ENCODE measurements around the gene STAT5B. TPM values are rescaled to one million over a fixed set of nuclear protein-coding genes. Genes with fewer than 3 reads are reported as not detected.
"Not testable (repeated sequence)": the region's sequence is repeated elsewhere in the genome, so short reads cannot be mapped to it uniquely, and the experiment has no call there.

The STAT5B gene
- total RNA-seq (241 TPM), polyA plus RNA-seq (100 to 1,000 TPM; 109 to 117 (median 112) TPM)

DNA sequence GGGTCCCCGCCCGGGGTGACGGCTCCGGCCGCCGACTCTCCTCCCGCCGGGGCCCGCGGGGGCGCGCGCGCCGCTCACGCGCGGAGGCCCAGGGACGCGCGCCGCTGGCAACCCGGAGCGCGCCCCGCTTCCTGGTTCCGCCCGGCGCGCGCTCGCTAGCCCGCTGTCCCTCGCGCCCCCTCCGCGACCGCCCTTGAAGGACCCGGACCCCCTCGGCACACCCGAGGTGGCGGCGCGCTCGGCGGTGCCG lies at the start of gene STAT5B:
Gene STAT5B, minus strand, starts transcription at position 33 of the 250 bp plus-strand sequence. CDS start 44,264 bp downstream, outside the sequence.
- Histone ChIP-seq H3K36me3 (ENCODE audit: control insufficient read depth, insufficient read depth, low read length) (no peaks in the 10 kb centered on the region), H3K27ac (ENCODE audit: insufficient read depth, low read length, poor library complexity, severe bottlenecking) (peak within 1 kb of the TSS; percentile 89), H3K27me3 (ENCODE audit: control insufficient read depth, insufficient read depth, low read length) (no peaks in the 10 kb centered on the region), H3K4me1 (ENCODE audit: control insufficient read depth, insufficient read depth, low read length, poor library complexity, severe bottlenecking) (peaks cover 46% of the 10 kb centered on the region), H3K4me3 (ENCODE audit: low read depth, low read length) (peak within 1 kb of the TSS; percentile 99), H3K9me3 (ENCODE audit: control insufficient read depth in 2 of 2, low read length in 2 of 2) (no peaks in the 10 kb centered on the region)
- DNase-seq = peak; percentile 53 to 82 (median 75)
- Mint-ChIP-seq H3K4me3 (peak within 1 kb of the TSS; percentile 96 to 99 (median 96)), H3K27ac (peak within 1 kb of the TSS; percentile 96 to 97 (median 97)), H3K9me3 (no peaks in the 10 kb centered on the region), H3K4me1 (peaks cover 16 to 52% (median 37%) of the 10 kb centered on the region in 4 donors), H3K27me3 (no peaks in the 10 kb centered on the region), H3K36me3 (no peaks in the 10 kb centered on the region)
- ATAC-seq (ENCODE audit: low read depth in 2 of 2) = peak; percentile 69 to 73

DNA sequence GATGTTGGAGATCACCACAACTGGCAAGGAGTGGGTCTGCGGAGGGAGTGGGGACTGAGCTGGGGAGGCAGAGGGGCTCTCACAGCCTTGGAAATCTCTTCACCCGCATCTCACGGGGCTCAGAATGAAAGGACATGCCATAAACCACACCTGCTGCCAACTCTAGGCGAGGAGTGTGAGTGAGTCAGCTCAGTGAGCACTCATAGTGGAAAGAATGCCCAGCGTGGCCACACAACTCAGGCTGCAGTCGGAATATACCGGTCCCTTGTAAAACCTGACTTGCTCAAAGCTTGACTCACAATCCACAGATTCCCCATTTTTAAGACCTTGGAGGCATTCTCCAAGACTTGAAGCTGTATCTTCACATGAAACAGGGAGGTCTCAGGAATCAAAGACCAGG lies 48.8 kb upstream of the STAT5B start:
- Mint-ChIP-seq H3K27me3 (no peaks in the 10 kb centered on the region), H3K4me3 (no peak overlapping the region), H3K27ac (no peak overlapping the region), H3K36me3 (peaks cover 53% of the 10 kb centered on the region), H3K9me3 (no peaks in the 10 kb centered on the region), H3K4me1 (peaks cover 2 to 24% (median 12%) of the 10 kb centered on the region in 4 donors)
- DNase-seq (no peak), ATAC-seq (ENCODE audit: low read depth in 2 of 2) (no peak)
- H3K4me3 ChIP-seq (ENCODE audit: low read depth, low read length) = no peak overlapping the region
- H3K27me3 ChIP-seq (ENCODE audit: control insufficient read depth, insufficient read depth, low read length) = no peaks in the 10 kb centered on the region
- H3K36me3 ChIP-seq (ENCODE audit: control insufficient read depth, insufficient read depth, low read length) = peaks cover 75% of the 10 kb centered on the region
- H3K9me3 ChIP-seq (ENCODE audit: control insufficient read depth in 2 of 2, low read length in 2 of 2) = no peaks in the 10 kb centered on the region
- H3K4me1 ChIP-seq (ENCODE audit: control insufficient read depth, insufficient read depth, low read length, poor library complexity, severe bottlenecking) = peaks cover 10% of the 10 kb centered on the region
- no peak overlapping the region for H3K27ac ChIP-seq (ENCODE audit: insufficient read depth, low read length, poor library complexity, severe bottlenecking)

DNA sequence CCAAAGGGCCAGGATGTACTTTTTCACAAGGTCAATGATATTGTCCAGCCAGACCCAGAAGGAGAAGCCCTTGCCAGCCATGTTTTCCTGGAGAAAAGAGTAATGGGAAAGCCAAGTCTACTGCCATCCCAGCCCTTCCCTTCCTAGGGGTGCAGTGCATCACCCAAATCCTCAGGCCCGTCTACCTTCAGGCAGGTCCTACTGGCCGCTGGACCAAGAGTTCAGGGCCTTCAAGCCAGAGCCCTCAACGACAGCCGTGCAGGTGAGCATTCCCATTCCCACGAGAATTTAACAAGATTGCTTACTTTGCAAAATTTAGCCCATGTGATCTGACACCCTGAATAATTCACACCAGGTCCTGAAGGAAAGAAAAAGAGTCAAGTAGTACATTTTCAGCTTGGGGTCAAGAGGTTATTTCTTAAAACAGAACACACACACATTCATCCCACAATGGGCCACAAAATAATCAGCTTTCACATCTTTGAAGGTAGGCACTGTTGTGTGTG lies 47.1 kb upstream of the STAT5B start:
- H3K27ac ChIP-seq (ENCODE audit: insufficient read depth, low read length, poor library complexity, severe bottlenecking) = peak overlapping the region; percentile 26
- H3K4me3 ChIP-seq (ENCODE audit: low read depth, low read length) = no peak overlapping the region
- peaks cover 16% of the 10 kb centered on the region for H3K4me1 ChIP-seq (ENCODE audit: control insufficient read depth, insufficient read depth, low read length, poor library complexity, severe bottlenecking)
- H3K9me3 ChIP-seq (ENCODE audit: control insufficient read depth in 2 of 2, low read length in 2 of 2) = no peaks in the 10 kb centered on the region
- no peaks in the 10 kb centered on the region for H3K27me3 Mint-ChIP-seq
- no peak for ATAC-seq (ENCODE audit: low read depth in 2 of 2)
- no peaks in the 10 kb centered on the region for H3K9me3 Mint-ChIP-seq
- H3K36me3 ChIP-seq (ENCODE audit: control insufficient read depth, insufficient read depth, low read length) = peaks cover 71% of the 10 kb centered on the region
- peaks cover 44% of the 10 kb centered on the region for H3K36me3 Mint-ChIP-seq
- no peaks in the 10 kb centered on the region for H3K27me3 ChIP-seq (ENCODE audit: control insufficient read depth, insufficient read depth, low read length)
- peak overlapping the region in 2 of 3 donors; percentile 81 to 86 for H3K27ac Mint-ChIP-seq
- H3K4me3 Mint-ChIP-seq = peak overlapping the region in 1 of 4 donors; percentile 71
- DNase-seq = no peak
- H3K4me1 Mint-ChIP-seq = peaks cover 7 to 30% (median 18%) of the 10 kb centered on the region in 4 donors

DNA sequence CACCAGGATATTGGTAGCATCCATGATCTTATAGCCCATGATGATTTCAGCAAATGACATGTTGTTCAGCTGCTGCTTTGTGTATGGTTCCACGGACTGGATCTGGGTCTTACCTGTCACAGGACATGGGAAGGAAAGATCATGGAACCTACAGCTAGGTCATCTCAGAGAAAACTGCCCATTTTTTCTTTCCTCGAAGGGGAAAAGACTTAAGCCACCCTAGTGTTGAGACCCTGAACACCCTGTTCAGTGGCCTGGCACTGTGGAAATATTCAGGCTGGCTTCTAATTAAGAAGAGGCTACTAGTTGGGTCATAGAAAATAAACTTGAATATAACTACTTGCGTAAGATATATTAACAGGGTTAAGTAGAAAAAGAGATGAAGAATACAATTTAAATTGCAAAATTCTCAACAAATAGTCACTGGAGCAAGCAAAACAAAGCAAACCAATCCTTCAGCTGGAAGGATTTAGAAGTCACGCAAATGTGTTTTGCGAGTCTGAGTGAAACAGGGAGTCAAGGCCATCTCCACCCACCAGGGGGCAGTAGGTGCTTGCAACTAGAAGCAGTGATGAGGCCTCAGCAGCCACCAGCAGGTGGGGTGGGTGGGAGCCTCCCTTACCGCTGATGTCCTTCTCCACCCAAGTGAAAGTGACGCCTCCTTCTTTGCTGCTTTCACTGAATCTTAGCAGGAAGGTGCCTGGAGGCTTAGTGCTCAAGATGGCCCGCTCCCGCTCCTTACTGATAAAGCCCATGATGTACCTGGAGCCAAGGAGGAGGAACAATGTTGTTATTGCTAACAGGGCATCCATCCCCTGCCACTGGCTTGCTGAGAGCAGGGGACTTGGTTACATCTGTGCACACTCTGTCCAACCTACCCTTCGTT lies 46.4 kb upstream of the STAT5B start:
- peaks cover 16% of the 10 kb centered on the region for H3K4me1 ChIP-seq (ENCODE audit: control insufficient read depth, insufficient read depth, low read length, poor library complexity, severe bottlenecking)
- H3K9me3 ChIP-seq (ENCODE audit: control insufficient read depth in 2 of 2, low read length in 2 of 2) = no peaks in the 10 kb centered on the region
- H3K36me3 ChIP-seq (ENCODE audit: control insufficient read depth, insufficient read depth, low read length) = peaks cover 75% of the 10 kb centered on the region
- peak; percentile 86 to 95 (median 92) for DNase-seq
- peak overlapping the region; percentile 26 for H3K27ac ChIP-seq (ENCODE audit: insufficient read depth, low read length, poor library complexity, severe bottlenecking)
- H3K9me3 Mint-ChIP-seq = no peaks in the 10 kb centered on the region
- H3K4me3 ChIP-seq (ENCODE audit: low read depth, low read length) = no peak overlapping the region
- H3K4me3 Mint-ChIP-seq = no peak overlapping the region
- no peaks in the 10 kb centered on the region for H3K27me3 ChIP-seq (ENCODE audit: control insufficient read depth, insufficient read depth, low read length)
- peak overlapping the region in 2 of 3 donors; percentile 81 to 86 for H3K27ac Mint-ChIP-seq
- peaks cover 43% of the 10 kb centered on the region for H3K36me3 Mint-ChIP-seq
- peaks cover 7 to 30% (median 18%) of the 10 kb centered on the region in 4 donors for H3K4me1 Mint-ChIP-seq
- peak; percentile 97 to 99 for ATAC-seq (ENCODE audit: low read depth in 2 of 2)
- H3K27me3 Mint-ChIP-seq = no peaks in the 10 kb centered on the region

DNA sequence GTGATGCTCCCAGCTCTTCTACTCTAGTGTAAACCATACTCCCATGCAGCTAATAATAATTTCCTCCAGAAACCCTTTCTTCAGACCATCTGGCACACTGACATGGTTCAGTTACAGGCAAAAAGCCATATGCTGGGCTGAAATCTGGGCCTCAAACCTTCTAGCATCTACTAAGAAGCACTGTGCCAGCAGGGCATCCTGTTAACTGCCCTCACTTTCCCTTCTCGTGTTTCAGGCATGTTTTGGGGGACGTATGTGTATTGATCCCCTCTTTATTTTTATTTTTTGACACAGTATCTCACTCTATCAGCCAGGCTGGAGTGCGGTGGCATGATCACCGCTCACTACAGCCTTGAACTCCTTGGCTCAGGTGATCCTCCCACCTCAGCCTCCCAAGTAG lies 45.4 kb upstream of the STAT5B start:
- no peaks in the 10 kb centered on the region for H3K27me3 ChIP-seq (ENCODE audit: control insufficient read depth, insufficient read depth, low read length)
- H3K4me1 ChIP-seq (ENCODE audit: control insufficient read depth, insufficient read depth, low read length, poor library complexity, severe bottlenecking) = peaks cover 16% of the 10 kb centered on the region
- no peaks in the 10 kb centered on the region for H3K9me3 ChIP-seq (ENCODE audit: control insufficient read depth in 2 of 2, low read length in 2 of 2)
- peaks cover 77% of the 10 kb centered on the region for H3K36me3 ChIP-seq (ENCODE audit: control insufficient read depth, insufficient read depth, low read length)
- no peak overlapping the region for H3K27ac ChIP-seq (ENCODE audit: insufficient read depth, low read length, poor library complexity, severe bottlenecking)
- peak overlapping the region in 2 of 3 donors; percentile 46 to 81 for H3K27ac Mint-ChIP-seq
- ATAC-seq (ENCODE audit: low read depth in 2 of 2) = no peak
- DNase-seq = no peak
- no peak overlapping the region for H3K4me3 ChIP-seq (ENCODE audit: low read depth, low read length)
- peaks cover 41% of the 10 kb centered on the region for H3K36me3 Mint-ChIP-seq
- no peaks in the 10 kb centered on the region for H3K27me3 Mint-ChIP-seq
- H3K9me3 Mint-ChIP-seq = no peaks in the 10 kb centered on the region
- H3K4me3 Mint-ChIP-seq = no peak overlapping the region
- H3K4me1 Mint-ChIP-seq = peaks cover 7 to 38% (median 20%) of the 10 kb centered on the region in 4 donors

DNA sequence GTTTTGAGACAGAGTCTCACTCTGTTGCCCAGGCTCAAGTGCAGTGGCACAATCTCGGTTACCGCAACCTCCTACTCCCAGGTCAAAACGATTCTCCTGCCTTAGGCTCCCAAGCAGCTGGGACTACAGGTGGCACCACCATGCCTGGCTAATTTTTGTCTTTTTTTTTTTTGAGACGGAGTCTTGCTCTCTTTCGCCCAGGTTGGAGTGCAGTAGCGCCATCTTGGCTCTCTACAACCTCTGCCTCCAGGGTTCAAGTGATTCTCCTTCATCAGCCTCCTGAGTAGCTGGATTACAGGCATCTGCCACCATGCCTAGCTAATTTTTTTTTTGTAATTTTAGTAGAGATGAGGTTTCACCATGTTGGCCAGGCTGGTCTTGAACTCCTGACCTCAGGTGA lies 41.8 kb upstream of the STAT5B start:
- H3K4me1 Mint-ChIP-seq = peaks cover 22 to 62% (median 34%) of the 10 kb centered on the region in 4 donors
- not testable (repeated sequence) for ATAC-seq (ENCODE audit: low read depth in 2 of 2); H3K4me3 ChIP-seq (ENCODE audit: low read depth, low read length); H3K4me3 Mint-ChIP-seq; H3K27me3 Mint-ChIP-seq; H3K27me3 ChIP-seq (ENCODE audit: control insufficient read depth, insufficient read depth, low read length); H3K27ac ChIP-seq (ENCODE audit: insufficient read depth, low read length, poor library complexity, severe bottlenecking); DNase-seq; H3K9me3 Mint-ChIP-seq; H3K9me3 ChIP-seq (ENCODE audit: control insufficient read depth in 2 of 2, low read length in 2 of 2)
- H3K36me3 ChIP-seq (ENCODE audit: control insufficient read depth, insufficient read depth, low read length) = peaks cover 55% of the 10 kb centered on the region
- H3K27ac Mint-ChIP-seq = peak overlapping the region in 1 of 3 donors; percentile 90
- peaks cover 43% of the 10 kb centered on the region for H3K4me1 ChIP-seq (ENCODE audit: control insufficient read depth, insufficient read depth, low read length, poor library complexity, severe bottlenecking)
- H3K36me3 Mint-ChIP-seq = peaks cover 34% of the 10 kb centered on the region

DNA sequence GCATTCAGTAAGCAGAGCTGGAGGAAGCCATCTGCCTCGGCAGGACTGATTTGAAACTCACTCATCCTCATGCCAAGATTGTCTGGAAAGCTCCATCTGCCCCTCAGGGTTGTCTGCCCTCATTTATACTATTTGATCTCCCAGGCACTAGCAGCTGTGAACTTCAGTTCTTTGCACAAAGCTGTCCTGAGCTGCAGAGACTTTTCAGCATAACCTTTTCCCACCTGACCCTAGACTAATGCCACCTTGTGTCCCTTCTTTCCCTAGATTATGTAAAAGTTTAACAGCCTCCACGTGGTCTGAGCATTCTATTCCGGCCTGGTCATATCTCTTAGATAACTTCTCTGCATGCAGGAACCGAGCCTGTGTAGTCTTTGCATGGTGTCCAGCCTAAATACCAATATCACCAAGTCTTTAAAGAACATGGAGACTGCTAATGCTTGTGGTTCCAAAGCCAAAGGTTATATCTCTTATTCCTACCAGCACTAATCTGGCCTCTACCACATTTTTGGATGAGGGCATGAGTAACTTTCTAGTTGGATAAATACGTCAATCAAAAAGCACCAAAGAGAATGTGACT lies 41.2 kb upstream of the STAT5B start:
- H3K36me3 Mint-ChIP-seq = peaks cover 28% of the 10 kb centered on the region
- H3K4me1 Mint-ChIP-seq = peaks cover 21 to 60% (median 30%) of the 10 kb centered on the region in 4 donors
- no peaks in the 10 kb centered on the region for H3K9me3 ChIP-seq (ENCODE audit: control insufficient read depth in 2 of 2, low read length in 2 of 2)
- peak overlapping the region in 1 of 4 donors; percentile 38 for H3K4me3 Mint-ChIP-seq
- H3K27ac ChIP-seq (ENCODE audit: insufficient read depth, low read length, poor library complexity, severe bottlenecking) = no peak overlapping the region
- H3K36me3 ChIP-seq (ENCODE audit: control insufficient read depth, insufficient read depth, low read length) = peaks cover 52% of the 10 kb centered on the region
- no peaks in the 10 kb centered on the region for H3K27me3 Mint-ChIP-seq
- no peaks in the 10 kb centered on the region for H3K9me3 Mint-ChIP-seq
- peaks cover 47% of the 10 kb centered on the region for H3K4me1 ChIP-seq (ENCODE audit: control insufficient read depth, insufficient read depth, low read length, poor library complexity, severe bottlenecking)
- ATAC-seq (ENCODE audit: low read depth in 2 of 2) (no peak), DNase-seq (no peak)
- H3K27ac Mint-ChIP-seq = peak overlapping the region in 2 of 3 donors; percentile 28 to 57
- H3K4me3 ChIP-seq (ENCODE audit: low read depth, low read length) = no peak overlapping the region
- H3K27me3 ChIP-seq (ENCODE audit: control insufficient read depth, insufficient read depth, low read length) = no peaks in the 10 kb centered on the region

All from CD4-positive, CD25-positive, alpha-beta regulatory T cell (primary cell).